ENCODE measurements around the gene ELF3. TPM values are rescaled to one million over a fixed set of nuclear protein-coding genes. Genes with fewer than 3 reads are reported as not detected.

Gene ELF3
- total and polyA plus RNA-seq, 2 experiments from 2014 or later, result 12.3 to 19.5 TPM

DNA sequence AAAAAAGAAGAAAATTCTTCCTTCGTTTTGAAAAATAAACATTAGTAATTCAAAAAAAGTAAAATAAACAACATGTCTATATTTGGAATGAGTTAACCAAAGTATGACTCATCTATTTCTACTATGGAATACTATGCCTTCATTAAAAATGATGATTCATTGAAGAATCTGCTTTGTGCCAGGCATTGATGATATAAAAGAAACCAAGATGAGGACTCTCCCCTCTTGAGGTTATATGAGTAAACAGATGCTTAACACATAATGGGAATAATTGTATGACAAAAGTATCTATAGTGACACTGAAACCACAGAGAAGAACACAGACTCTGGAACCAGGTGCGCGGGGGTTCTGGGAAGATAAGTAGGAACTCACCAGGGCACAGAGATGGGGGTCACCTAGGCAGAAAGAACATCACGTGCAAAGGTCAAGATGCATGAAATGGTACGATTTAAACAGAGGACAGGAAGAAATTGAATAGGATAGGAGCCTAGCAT is 18.8 kb downstream of the ELF3 start (continued):
- TF ChIP-seq, protein P1, sequence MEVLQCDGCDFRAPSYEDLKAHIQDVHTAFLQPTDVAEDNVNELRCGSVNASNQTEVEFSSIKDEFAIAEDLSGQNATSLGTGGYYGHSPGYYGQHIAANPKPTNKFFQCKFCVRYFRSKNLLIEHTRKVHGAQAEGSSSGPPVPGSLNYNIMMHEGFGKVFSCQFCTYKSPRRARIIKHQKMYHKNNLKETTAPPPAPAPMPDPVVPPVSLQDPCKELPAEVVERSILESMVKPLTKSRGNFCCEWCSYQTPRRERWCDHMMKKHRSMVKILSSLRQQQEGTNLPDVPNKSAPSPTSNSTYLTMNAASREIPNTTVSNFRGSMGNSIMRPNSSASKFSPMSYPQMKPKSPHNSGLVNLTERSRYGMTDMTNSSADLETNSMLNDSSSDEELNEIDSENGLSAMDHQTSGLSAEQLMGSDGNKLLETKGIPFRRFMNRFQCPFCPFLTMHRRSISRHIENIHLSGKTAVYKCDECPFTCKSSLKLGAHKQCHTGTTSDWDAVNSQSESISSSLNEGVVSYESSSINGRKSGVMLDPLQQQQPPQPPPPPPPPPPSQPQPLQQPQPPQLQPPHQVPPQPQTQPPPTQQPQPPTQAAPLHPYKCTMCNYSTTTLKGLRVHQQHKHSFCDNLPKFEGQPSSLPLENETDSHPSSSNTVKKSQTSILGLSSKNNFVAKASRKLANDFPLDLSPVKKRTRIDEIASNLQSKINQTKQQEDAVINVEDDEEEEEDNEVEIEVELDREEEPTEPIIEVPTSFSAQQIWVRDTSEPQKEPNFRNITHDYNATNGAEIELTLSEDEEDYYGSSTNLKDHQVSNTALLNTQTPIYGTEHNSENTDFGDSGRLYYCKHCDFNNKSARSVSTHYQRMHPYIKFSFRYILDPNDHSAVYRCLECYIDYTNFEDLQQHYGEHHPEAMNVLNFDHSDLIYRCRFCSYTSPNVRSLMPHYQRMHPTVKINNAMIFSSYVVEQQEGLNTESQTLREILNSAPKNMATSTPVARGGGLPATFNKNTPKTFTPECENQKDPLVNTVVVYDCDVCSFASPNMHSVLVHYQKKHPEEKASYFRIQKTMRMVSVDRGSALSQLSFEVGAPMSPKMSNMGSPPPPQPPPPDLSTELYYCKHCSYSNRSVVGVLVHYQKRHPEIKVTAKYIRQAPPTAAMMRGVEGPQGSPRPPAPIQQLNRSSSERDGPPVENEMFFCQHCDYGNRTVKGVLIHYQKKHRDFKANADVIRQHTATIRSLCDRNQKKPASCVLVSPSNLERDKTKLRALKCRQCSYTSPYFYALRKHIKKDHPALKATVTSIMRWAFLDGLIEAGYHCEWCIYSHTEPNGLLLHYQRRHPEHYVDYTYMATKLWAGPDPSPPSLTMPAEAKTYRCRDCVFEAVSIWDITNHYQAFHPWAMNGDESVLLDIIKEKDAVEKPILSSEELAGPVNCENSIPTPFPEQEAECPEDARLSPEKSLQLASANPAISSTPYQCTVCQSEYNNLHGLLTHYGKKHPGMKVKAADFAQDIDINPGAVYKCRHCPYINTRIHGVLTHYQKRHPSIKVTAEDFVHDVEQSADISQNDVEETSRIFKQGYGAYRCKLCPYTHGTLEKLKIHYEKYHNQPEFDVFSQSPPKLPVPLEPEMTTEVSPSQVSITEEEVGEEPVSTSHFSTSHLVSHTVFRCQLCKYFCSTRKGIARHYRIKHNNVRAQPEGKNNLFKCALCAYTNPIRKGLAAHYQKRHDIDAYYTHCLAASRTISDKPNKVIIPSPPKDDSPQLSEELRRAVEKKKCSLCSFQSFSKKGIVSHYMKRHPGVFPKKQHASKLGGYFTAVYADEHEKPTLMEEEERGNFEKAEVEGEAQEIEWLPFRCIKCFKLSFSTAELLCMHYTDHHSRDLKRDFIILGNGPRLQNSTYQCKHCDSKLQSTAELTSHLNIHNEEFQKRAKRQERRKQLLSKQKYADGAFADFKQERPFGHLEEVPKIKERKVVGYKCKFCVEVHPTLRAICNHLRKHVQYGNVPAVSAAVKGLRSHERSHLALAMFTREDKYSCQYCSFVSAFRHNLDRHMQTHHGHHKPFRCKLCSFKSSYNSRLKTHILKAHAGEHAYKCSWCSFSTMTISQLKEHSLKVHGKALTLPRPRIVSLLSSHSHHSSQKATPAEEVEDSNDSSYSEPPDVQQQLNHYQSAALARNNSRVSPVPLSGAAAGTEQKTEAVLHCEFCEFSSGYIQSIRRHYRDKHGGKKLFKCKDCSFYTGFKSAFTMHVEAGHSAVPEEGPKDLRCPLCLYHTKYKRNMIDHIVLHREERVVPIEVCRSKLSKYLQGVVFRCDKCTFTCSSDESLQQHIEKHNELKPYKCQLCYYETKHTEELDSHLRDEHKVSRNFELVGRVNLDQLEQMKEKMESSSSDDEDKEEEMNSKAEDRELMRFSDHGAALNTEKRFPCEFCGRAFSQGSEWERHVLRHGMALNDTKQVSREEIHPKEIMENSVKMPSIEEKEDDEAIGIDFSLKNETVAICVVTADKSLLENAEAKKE (CRISPR knock-in tag; IDR thresholded peaks at IDR 0.05), result no peak
- TF ChIP-seq, protein P2, sequence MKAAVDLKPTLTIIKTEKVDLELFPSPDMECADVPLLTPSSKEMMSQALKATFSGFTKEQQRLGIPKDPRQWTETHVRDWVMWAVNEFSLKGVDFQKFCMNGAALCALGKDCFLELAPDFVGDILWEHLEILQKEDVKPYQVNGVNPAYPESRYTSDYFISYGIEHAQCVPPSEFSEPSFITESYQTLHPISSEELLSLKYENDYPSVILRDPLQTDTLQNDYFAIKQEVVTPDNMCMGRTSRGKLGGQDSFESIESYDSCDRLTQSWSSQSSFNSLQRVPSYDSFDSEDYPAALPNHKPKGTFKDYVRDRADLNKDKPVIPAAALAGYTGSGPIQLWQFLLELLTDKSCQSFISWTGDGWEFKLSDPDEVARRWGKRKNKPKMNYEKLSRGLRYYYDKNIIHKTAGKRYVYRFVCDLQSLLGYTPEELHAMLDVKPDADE (IDR thresholded peaks at IDR 0.05), result no peak
- TF ChIP-seq EZH2 (IDR thresholded peaks at IDR 0.05; ENCODE audit: low read depth, unreplicated experiment), result no peak

DNA sequence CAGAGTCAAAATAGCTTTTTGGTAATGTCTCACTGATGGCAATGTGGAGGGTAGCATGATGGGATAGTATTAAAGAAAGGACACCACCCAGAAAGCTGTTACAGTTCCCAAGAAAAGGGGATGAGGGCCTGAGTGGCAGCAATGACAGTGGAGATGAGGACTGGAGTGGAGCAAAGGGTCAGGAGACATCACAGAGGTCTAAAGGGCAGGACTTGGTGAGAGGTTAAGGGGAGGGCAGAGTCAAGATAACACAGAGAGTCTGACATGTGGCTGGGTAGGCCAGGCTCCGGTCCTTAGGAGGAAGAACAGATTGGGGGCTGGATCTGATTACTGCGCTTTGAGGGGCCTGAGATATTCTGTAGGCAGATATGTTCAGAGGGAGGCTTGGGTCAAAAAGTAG is 19.3 kb downstream of the ELF3 start:
- no peaks in the 10 kb centered on the region for H3K9me2 ChIP-seq (ENCODE audit: insufficient read depth)
- ATAC-seq (no peak), DNase-seq (ENCODE audit: low spot score) (no peak)
- H3K79me2 ChIP-seq (replicated peaks; ENCODE audit: insufficient read depth), result no peaks in the 10 kb centered on the region
- no peak overlapping the region for H3K27ac ChIP-seq (ENCODE audit: low read depth)
- H3K27ac Mint-ChIP-seq, result no peak overlapping the region
- no peaks in the 10 kb centered on the region for H3F3A ChIP-seq (replicated peaks; ENCODE audit: low read depth)
- no peaks in the 10 kb centered on the region for H3K27me3 Mint-ChIP-seq (ENCODE audit: insufficient read depth, low read depth, poor library complexity)
- H3K4me1 ChIP-seq (ENCODE audit: insufficient read depth), result no peaks in the 10 kb centered on the region
- no peak overlapping the region for H3K4me3 ChIP-seq
- H3K9me3 Mint-ChIP-seq, result no peaks in the 10 kb centered on the region; the same call in 2 of the 3 replicates
- H3K36me3 Mint-ChIP-seq (ENCODE audit: low read depth), result no peaks in the 10 kb centered on the region
- H3K27me3 ChIP-seq (ENCODE audit: insufficient read depth), result no peaks in the 10 kb centered on the region
- 0 out of 2 replicates have a peak overlapping the region, but pooled peaks have one; percentile 18 for H2AFZ ChIP-seq
- 0 out of 3 replicates have a peak, but pooled peaks cover 2% of the 10 kb centered on the region for H3K4me1 Mint-ChIP-seq
- H3K4me3 Mint-ChIP-seq, result no peak overlapping the region
- no peaks in the 10 kb centered on the region for H3K36me3 ChIP-seq (ENCODE audit: insufficient read depth)
- H4K20me1 ChIP-seq (replicated peaks; ENCODE audit: insufficient read depth), result no peaks in the 10 kb centered on the region
- H3K4me2 ChIP-seq, result no peak overlapping the region
- no peak for TF ChIP-seq POLR2AphosphoS5 (IDR thresholded peaks at IDR 0.05; ENCODE audit: low read depth)
- no peak for TF ChIP-seq ZNF331 (CRISPR knock-in tag; IDR thresholded peaks at IDR 0.05; ENCODE audit: low read depth)
- TF ChIP-seq JUNB (IDR thresholded peaks at IDR 0.05; ENCODE audit: unreplicated experiment), result no peak
- TF ChIP-seq EZH2phosphoT487 (IDR thresholded peaks at IDR 0.05; ENCODE audit: unreplicated experiment), result no peak
- no peak for TF ChIP-seq ZNF114 (CRISPR knock-in tag; IDR thresholded peaks at IDR 0.05)
- TF ChIP-seq, protein P3, sequence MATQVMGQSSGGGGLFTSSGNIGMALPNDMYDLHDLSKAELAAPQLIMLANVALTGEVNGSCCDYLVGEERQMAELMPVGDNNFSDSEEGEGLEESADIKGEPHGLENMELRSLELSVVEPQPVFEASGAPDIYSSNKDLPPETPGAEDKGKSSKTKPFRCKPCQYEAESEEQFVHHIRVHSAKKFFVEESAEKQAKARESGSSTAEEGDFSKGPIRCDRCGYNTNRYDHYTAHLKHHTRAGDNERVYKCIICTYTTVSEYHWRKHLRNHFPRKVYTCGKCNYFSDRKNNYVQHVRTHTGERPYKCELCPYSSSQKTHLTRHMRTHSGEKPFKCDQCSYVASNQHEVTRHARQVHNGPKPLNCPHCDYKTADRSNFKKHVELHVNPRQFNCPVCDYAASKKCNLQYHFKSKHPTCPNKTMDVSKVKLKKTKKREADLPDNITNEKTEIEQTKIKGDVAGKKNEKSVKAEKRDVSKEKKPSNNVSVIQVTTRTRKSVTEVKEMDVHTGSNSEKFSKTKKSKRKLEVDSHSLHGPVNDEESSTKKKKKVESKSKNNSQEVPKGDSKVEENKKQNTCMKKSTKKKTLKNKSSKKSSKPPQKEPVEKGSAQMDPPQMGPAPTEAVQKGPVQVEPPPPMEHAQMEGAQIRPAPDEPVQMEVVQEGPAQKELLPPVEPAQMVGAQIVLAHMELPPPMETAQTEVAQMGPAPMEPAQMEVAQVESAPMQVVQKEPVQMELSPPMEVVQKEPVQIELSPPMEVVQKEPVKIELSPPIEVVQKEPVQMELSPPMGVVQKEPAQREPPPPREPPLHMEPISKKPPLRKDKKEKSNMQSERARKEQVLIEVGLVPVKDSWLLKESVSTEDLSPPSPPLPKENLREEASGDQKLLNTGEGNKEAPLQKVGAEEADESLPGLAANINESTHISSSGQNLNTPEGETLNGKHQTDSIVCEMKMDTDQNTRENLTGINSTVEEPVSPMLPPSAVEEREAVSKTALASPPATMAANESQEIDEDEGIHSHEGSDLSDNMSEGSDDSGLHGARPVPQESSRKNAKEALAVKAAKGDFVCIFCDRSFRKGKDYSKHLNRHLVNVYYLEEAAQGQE (IDR thresholded peaks at IDR 0.05; ENCODE audit: unreplicated experiment), result no peak
- no peak for TF ChIP-seq NANOG (IDR thresholded peaks at IDR 0.05; ENCODE audit: borderline replicate concordance)

Measured in GM23338 (cell line).